HUES48 (cell line): ENCODE measurements around the gene MYO9A.
"Not testable (repeated sequence)": the region's sequence is repeated elsewhere in the genome, so short reads cannot be mapped to it uniquely, and the experiment has no call there.

Experiments
- H3K27ac ChIP-seq: one replicate; pipeline ENCODE4 v1.7.0; 2013; ENCODE audit warnings: low read depth, low read length, inconsistent platforms
- H3K27me3 ChIP-seq: 2 replicates; pipeline ENCODE4 v1.6.1; 2013; ENCODE audit warnings: mild to moderate bottlenecking, low read length; ENCODE audit not compliant: control insufficient read depth, insufficient read depth
- H3K36me3 ChIP-seq: 2 replicates; pipeline ENCODE4 v1.6.1; 2013; ENCODE audit warnings: low read length; ENCODE audit not compliant: control insufficient read depth, insufficient read depth
- H3K4me1 ChIP-seq: 2 replicates; pipeline ENCODE4 v1.6.1; 2013; ENCODE audit warnings: mild to moderate bottlenecking, low read length; ENCODE audit not compliant: control insufficient read depth, insufficient read depth
- H3K4me3 ChIP-seq: 2 replicates; pipeline ENCODE4 v1.5.1; 2013; ENCODE audit warnings: mild to moderate bottlenecking, low read depth, low read length
- H3K9ac ChIP-seq: 2 replicates; pipeline ENCODE4 v1.6.1; 2013; ENCODE audit warnings: mild to moderate bottlenecking, low read depth, low read length, moderate library complexity
- H3K9me3 ChIP-seq: 2 replicates; pipeline ENCODE4 v1.6.1; 2013; ENCODE audit warnings: low read length; ENCODE audit not compliant: control insufficient read depth, insufficient read depth

The MYO9A gene

GRCh38 chr15:72060687-72061250 lies 57.2 kb downstream of the MYO9A start:
- Histone ChIP-seq H3K4me3 (no peak overlapping the region), H3K4me1 (peaks cover 30% of the 10 kb centered on the region), H3K36me3 (no peaks in the 10 kb centered on the region), H3K9me3 (no peaks in the 10 kb centered on the region), H3K27ac (peak overlapping the region; percentile 26), H3K9ac (no peak overlapping the region), H3K27me3 (no peaks in the 10 kb centered on the region)

- Histone ChIP-seq H3K4me1 (peaks cover 30% of the 10 kb centered on the region), H3K9ac (no peak overlapping the region), H3K27ac (no peak overlapping the region), H3K36me3 (no peaks in the 10 kb centered on the region), H3K4me3 (no peak overlapping the region), H3K9me3 (no peaks in the 10 kb centered on the region), H3K27me3 (no peaks in the 10 kb centered on the region)
Observed at GRCh38 chr15:72058585-72058984, 59.4 kb downstream of the MYO9A start.

- Histone ChIP-seq H3K4me3 (0 out of 2 replicates have a peak overlapping the region, but pooled peaks have one; percentile 3), H3K4me1 (peaks cover 30% of the 10 kb centered on the region), H3K27ac (peak overlapping the region; percentile 67), H3K9me3 (no peaks in the 10 kb centered on the region), H3K36me3 (no peaks in the 10 kb centered on the region), H3K27me3 (no peaks in the 10 kb centered on the region), H3K9ac (no peak overlapping the region)
Observed at GRCh38 chr15:72057548-72058091, 60.3 kb downstream of the MYO9A start.

- H3K4me3 ChIP-seq, H3K9ac ChIP-seq, H3K27me3 ChIP-seq, H3K9me3 ChIP-seq, H3K27ac ChIP-seq, H3K36me3 ChIP-seq: not testable (repeated sequence)
- H3K4me1 ChIP-seq: peaks cover 30% of the 10 kb centered on the region
Observed at GRCh38 chr15:72056217-72056616, 61.7 kb downstream of the MYO9A start.

- not testable (repeated sequence) for H3K4me3 ChIP-seq, H3K9me3 ChIP-seq
Observed at GRCh38 chr15:72053297-72053696, 64.7 kb downstream of the MYO9A start.

GRCh38 chr15:72050700-72051099 lies 67.2 kb downstream of the MYO9A start:
- Histone ChIP-seq H3K4me1 (no peaks in the 10 kb centered on the region), H3K4me3 (no peak overlapping the region), H3K27me3 (no peaks in the 10 kb centered on the region), H3K27ac (no peak overlapping the region), H3K9me3 (peaks cover 4% of the 10 kb centered on the region; the same call in 1 of the 2 replicates), H3K36me3 (peaks cover 6% of the 10 kb centered on the region; the same call in 1 of the 2 replicates), H3K9ac (no peak overlapping the region)

More at GRCh38 chr15:72053297-72053696, 64.7 kb downstream of the MYO9A start:
- not testable (repeated sequence) for H3K9ac ChIP-seq, H3K36me3 ChIP-seq, H3K27me3 ChIP-seq, H3K27ac ChIP-seq
- H3K4me1 ChIP-seq: peaks cover 11% of the 10 kb centered on the region

- Histone ChIP-seq H3K27ac (no peak overlapping the region), H3K4me3 (no peak overlapping the region), H3K4me1 (no peaks in the 10 kb centered on the region), H3K9me3 (peaks cover 4% of the 10 kb centered on the region; the same call in 1 of the 2 replicates), H3K9ac (no peak overlapping the region), H3K27me3 (no peaks in the 10 kb centered on the region), H3K36me3 (peaks cover 6% of the 10 kb centered on the region; the same call in 1 of the 2 replicates)
Observed at GRCh38 chr15:72047020-72047419, 70.9 kb downstream of the MYO9A start.

- Histone ChIP-seq H3K4me1 (no peaks in the 10 kb centered on the region), H3K9ac (no peak overlapping the region), H3K9me3 (no peaks in the 10 kb centered on the region), H3K27ac (no peak overlapping the region), H3K4me3 (no peak overlapping the region), H3K36me3 (peaks cover 6% of the 10 kb centered on the region; the same call in 1 of the 2 replicates), H3K27me3 (no peaks in the 10 kb centered on the region)
Observed at GRCh38 chr15:72044956-72045355, 73.0 kb downstream of the MYO9A start.

GRCh38 chr15:72042865-72043264 lies 75.1 kb downstream of the MYO9A start:
- no peaks in the 10 kb centered on the region for H3K9me3 ChIP-seq
- no peak overlapping the region for H3K27ac ChIP-seq
- H3K27me3 ChIP-seq: no peaks in the 10 kb centered on the region
- H3K9ac ChIP-seq: no peak overlapping the region
- H3K36me3 ChIP-seq: peaks cover 6% of the 10 kb centered on the region; the same call in 1 of the 2 replicates
- no peak overlapping the region for H3K4me3 ChIP-seq
- H3K4me1 ChIP-seq: no peaks in the 10 kb centered on the region

GRCh38 chr15:72042054-72042453 lies 75.9 kb downstream of the MYO9A start:
- no peaks in the 10 kb centered on the region for H3K27me3 ChIP-seq
- H3K9ac ChIP-seq: no peak overlapping the region
- H3K4me1 ChIP-seq: no peaks in the 10 kb centered on the region
- no peaks in the 10 kb centered on the region; the same call in 1 of the 2 replicates for H3K9me3 ChIP-seq
- peaks cover 6% of the 10 kb centered on the region; the same call in 1 of the 2 replicates for H3K36me3 ChIP-seq
- no peak overlapping the region for H3K27ac ChIP-seq
- no peak overlapping the region for H3K4me3 ChIP-seq

GRCh38 chr15:72037321-72037720 lies 80.6 kb downstream of the MYO9A start:
- Histone ChIP-seq H3K9ac (no peak overlapping the region), H3K4me3 (no peak overlapping the region), H3K9me3 (no peaks in the 10 kb centered on the region; the same call in 1 of the 2 replicates), H3K27me3 (no peaks in the 10 kb centered on the region), H3K4me1 (no peaks in the 10 kb centered on the region), H3K27ac (no peak overlapping the region), H3K36me3 (no peaks in the 10 kb centered on the region)
